Measurements from ENCODE around the gene TOR3A. TPM values are rescaled to one million over a fixed set of nuclear protein-coding genes. Genes with fewer than 3 reads are reported as not detected.

The TOR3A gene
- total RNA-seq, 4 donors from 2014 or later: 31.9 to 48.8 (median 34.4) TPM

DNA sequence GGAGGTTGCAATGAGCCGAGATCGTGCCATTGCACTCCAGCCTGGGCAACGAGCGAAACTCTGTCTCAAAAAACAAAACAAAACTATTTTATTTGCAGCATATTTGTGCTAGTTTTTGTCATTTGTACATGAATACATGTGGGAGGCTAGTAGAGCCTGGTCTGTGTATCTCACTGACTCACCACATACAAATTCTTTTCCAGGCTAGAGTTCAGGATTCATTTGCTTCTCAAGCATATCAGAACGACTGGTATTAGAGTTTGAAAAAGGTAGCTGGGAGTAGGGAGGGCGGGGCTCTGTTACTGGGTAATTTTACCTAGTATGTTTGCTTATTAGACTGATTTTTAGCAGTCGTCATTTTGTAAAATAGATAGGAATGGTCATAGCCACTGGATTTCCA, 4.5 kb upstream of the TOR3A start:
- H3K4me3 ChIP-seq: no peak overlapping the region
- peaks cover 0 to 28% (median 6%) of the 10 kb centered on the region in 3 donors for H3K36me3 ChIP-seq
- H3K9me3 ChIP-seq: no peaks in the 10 kb centered on the region
- no peak overlapping the region for H3K27ac ChIP-seq
- H3K4me1 ChIP-seq: peaks cover 3 to 21% (median 5%) of the 10 kb centered on the region in 3 donors
- WGBS, 2 donors: 83 to 86% methylated on average over 7 of the region's 7 CpGs
- no peak for DNase-seq
- no peak for TF ChIP-seq POLR2A (IDR thresholded peaks at IDR 0.05)
- TF ChIP-seq, protein P1, sequence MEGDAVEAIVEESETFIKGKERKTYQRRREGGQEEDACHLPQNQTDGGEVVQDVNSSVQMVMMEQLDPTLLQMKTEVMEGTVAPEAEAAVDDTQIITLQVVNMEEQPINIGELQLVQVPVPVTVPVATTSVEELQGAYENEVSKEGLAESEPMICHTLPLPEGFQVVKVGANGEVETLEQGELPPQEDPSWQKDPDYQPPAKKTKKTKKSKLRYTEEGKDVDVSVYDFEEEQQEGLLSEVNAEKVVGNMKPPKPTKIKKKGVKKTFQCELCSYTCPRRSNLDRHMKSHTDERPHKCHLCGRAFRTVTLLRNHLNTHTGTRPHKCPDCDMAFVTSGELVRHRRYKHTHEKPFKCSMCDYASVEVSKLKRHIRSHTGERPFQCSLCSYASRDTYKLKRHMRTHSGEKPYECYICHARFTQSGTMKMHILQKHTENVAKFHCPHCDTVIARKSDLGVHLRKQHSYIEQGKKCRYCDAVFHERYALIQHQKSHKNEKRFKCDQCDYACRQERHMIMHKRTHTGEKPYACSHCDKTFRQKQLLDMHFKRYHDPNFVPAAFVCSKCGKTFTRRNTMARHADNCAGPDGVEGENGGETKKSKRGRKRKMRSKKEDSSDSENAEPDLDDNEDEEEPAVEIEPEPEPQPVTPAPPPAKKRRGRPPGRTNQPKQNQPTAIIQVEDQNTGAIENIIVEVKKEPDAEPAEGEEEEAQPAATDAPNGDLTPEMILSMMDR (IDR thresholded peaks at IDR 0.05): no peak
- H3K27me3 ChIP-seq: no peaks in the 10 kb centered on the region
- intact Hi-C loops (cut with DNase I): no loop called here

DNA sequence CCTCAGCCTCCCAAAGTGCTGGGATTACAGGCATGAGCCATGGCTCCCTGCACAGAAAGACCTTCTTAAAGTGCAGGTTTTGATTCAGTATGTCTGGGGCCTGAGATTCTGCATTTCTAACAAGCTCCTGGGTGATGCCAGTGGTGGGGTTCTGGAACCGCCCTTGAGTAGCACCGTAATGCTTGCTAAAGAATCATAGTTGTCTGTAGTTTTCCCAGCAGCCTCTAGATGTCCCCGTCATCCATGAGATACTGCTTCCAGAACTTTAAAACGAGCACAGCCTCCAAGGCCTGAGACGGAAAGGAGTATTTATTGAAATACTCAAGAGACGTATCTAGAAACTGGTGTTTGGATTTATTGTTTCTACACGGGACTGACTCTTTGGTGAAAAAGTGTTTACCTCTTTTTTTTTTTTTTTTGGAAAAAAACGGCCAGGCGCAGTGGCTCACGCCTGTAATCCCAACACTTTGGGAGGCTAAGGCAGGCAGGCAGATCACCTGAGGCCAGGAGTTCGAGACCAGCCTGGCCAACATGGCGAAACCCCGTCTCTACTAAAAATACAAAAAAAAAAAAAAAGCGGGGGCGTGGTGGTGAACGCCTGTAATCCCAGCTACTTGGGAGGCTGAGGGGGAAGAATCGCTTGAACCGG, 2.6 kb upstream of the TOR3A start:
- Histone ChIP-seq H3K36me3 (peaks cover 0 to 9% (median 0%) of the 10 kb centered on the region in 3 donors), H3K27me3 (no peaks in the 10 kb centered on the region), H3K9me3 (no peaks in the 10 kb centered on the region), H3K4me3 (no peak overlapping the region), H3K4me1 (peaks cover 3 to 39% (median 8%) of the 10 kb centered on the region in 3 donors), H3K27ac (no peak overlapping the region)
- TF ChIP-seq POLR2A (IDR thresholded peaks at IDR 0.05): no peak
- TF ChIP-seq, protein P1 (IDR thresholded peaks at IDR 0.05): peak; percentile 40 to 74 (median 63)
- no peak for DNase-seq
- intact Hi-C loops (cut with DNase I): no loop called here
- WGBS, 2 donors: 44 to 57% methylated on average over 15 to 16 of the region's 18 CpGs

DNA sequence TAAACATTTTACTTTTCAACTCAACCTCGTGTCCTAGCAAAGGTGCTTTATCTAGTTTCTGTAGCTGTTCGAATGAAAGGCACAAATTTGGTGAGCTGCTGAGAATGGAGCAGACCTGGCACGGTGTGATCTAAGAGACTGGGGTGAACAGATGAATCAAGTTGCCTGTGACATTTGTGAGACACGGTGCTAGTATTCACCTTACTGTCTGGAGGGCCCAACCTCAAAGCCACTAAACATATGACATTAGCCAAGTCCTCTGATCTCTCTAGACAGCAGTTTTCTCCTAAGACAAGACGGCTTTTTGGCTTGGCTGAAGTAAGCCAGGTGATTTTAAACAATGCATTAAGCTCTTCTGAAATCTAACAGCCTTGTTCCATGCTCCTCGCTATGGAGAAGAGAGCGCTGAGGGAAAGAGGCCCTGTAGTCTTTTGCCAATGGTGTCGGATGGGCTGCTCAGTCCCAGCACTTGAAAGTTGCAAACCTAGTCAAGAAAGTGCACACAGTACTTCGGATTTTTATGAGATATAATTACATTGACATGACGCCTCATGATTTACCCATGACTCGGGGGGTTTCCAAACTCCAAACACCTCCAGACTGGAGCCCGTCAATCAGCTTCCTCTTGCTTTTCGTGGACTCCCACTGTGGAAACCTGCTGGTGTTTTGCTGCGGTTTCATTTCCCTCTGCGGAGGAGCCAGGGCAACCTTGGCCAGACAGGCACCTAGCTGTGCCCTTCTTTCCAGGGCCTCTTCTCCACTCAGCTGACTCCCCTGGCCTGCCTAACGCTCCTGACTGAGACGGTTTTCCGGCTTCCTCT, 794 bp upstream of the TOR3A start:
- no peak for TF ChIP-seq POLR2A (IDR thresholded peaks at IDR 0.05)
- TF ChIP-seq, protein P1 (IDR thresholded peaks at IDR 0.05): no peak
- Histone ChIP-seq H3K36me3 (peaks cover 0 to 12% (median 7%) of the 10 kb centered on the region in 3 donors), H3K27ac (peak overlapping the region; percentile 88 to 92 (median 88)), H3K27me3 (no peaks in the 10 kb centered on the region), H3K4me3 (peak overlapping the region; percentile 79 to 94 (median 84)), H3K9me3 (no peaks in the 10 kb centered on the region), H3K4me1 (peaks cover 3 to 45% (median 8%) of the 10 kb centered on the region in 3 donors)
- no peak for DNase-seq
- intact Hi-C loops (cut with DNase I): loop anchor here (5.0 kb wide), 1 partner anchor 286 kb away; the partner anchor contains the start of gene AXDND1
- WGBS, 2 donors: 23 to 36% methylated on average over 13 to 18 of the region's 18 CpGs

DNA sequence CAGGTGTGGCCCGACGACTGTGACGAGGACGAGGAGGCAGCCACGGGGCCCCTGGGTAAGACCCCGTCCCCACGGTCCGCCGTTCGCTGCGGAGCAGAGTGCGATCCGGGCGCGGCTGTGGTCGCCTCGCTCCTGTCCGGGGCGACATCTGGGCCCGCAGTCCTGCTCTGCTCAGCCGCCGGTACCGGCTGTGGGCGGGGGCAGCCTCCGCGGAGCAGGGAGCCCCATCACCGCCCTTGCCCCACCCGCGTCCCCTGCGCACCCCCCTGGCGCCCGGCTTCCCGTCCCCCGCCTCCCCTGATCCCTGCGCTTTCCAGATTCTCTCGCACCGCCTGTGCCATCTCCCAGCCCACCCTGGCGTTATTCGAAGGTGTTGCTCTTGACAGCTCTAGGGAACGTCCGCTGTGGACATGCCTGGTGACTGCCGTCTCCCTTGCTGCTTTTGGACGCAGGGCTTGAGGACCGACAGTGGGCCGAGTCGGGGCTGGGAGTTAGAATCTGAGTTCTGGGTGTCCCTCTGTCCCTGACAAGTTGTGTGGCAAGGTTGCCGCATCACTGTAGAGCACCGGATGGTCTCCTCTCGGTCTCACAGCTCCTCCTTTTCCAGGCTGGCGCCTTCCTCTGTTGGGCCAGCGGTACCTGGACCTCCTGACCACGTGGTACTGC, 596 bp downstream of the TOR3A start:
- DNase-seq: no peak
- Histone ChIP-seq H3K36me3 (peaks cover 0 to 26% (median 8%) of the 10 kb centered on the region in 3 donors), H3K4me1 (peaks cover 3 to 48% (median 8%) of the 10 kb centered on the region in 3 donors), H3K9me3 (no peaks in the 10 kb centered on the region), H3K4me3 (peak overlapping the region; percentile 79 to 94 (median 84)), H3K27ac (peak overlapping the region; percentile 88 to 92 (median 88)), H3K27me3 (no peaks in the 10 kb centered on the region)
- intact Hi-C loops (cut with DNase I): loop anchor here (5.0 kb wide), 1 partner anchor 285 kb away; the partner anchor contains the start of gene AXDND1
- TF ChIP-seq, protein P1 (IDR thresholded peaks at IDR 0.05): no peak
- no peak for TF ChIP-seq POLR2A (IDR thresholded peaks at IDR 0.05)
- WGBS, 2 donors: 0 to 1% methylated on average over 8 to 17 of the region's 52 CpGs
